TTC549 (cell line): ENCODE measurements around the gene ZNF343.
"Not testable (repeated sequence)": the region's sequence is repeated elsewhere in the genome, so short reads cannot be mapped to it uniquely, and the experiment has no call there.

Experiments used
- FAIRE-seq: peaks from 2 replicates; lab custom pipeline; 2012; peaks lifted over from hg19 to GRCh38; lab: Jason Lieb, UNC

ZNF343 gene

DNA sequence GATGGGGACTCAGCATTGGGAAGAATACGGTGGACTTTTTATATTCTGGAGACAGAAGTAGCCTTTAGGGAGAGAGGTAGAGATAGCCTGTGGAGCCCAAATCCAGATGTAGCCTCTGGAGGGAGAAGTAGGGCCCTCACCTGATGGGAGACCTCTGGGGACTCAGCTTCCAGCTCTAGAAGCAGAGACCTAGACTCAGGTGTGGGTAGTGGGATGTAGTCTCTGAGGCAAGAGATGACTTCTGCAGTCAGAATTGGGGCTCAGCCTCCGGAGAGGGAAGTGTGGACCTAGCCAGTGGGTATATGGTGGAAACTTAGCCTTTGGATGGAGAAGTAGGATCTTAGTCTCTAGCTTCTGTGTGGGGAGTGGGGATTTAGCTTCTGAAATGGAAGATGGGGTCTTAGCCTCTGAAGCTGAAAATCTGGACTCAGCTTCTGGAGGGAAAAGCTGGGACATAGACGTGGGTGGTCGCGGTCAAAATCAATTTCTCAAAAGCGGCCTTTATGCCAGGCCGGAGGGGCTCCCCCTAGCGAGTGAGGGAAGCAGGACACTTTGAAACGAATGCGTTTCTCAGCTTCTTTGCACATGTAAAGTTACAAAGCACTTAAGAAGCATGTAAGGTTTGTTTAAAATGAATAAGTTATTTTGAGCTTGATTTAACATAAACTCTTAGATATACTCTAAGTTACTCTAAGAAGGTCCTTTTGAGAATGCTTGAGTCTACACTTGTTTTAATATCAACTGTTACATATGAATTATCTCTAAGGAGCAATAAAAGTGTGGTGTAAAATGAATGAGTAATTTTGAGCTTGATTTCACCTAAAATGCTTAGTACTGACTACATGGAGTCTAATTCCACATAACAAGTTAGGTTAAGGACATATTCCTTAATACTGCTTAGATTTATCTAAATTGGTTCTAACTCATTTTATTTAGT is 12.9 kb upstream of the ZNF343 start:
- no peak for FAIRE-seq

DNA sequence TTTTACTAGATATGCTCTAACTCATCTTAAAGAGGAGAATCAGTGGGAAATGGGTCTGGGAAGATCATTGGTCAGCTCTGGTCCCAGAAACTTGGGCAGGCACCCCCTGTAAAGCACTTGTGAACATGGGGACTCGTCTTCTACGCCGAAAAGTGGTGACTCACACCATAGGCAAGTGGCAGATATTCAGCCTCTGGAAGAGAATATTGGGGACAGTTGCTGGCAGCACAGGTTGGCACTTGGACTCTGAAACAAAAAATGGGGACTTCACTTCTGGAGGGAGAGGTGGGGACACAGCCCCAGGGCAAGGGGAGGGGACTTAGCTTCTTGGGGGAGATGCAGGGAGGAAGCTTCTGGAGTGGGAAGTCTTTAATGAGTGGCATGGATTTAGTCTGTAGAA is 11.9 kb upstream of the ZNF343 start:
- FAIRE-seq: no peak

DNA sequence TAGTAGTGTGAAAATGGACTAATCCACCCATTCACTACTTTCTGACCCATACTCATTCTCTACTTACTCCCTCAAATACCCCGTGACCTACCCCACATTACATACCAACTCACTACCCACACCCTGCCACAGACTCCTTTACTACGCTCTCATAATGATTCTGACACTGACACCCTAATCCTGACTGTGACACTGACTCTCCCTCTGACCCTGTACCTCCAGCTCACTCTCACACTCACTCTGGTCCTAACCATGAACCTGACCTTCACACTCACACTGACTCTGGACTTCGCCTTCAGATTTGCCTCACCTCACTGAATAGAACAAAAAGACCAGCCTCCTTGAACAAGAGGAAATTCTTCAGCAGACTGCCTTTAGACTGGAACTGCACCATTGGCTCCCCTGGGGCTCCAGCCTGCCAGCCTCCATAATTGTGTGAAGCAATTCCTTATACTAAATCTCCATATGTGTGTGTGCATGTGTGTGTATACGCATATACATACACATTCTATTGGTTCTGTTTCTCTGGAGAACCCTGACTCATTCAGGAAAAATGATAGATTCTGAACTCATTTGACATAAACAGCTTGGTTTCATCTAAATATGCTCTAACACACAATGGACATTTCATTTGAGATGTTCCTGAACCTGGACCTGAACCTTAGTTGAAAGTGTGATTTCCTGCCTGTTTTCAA is 10.5 kb upstream of the ZNF343 start:
- FAIRE-seq: no peak

- no peak for FAIRE-seq
Observed at GRCh38 chr20:2518558-2518957, 9.8 kb upstream of the ZNF343 start.

DNA sequence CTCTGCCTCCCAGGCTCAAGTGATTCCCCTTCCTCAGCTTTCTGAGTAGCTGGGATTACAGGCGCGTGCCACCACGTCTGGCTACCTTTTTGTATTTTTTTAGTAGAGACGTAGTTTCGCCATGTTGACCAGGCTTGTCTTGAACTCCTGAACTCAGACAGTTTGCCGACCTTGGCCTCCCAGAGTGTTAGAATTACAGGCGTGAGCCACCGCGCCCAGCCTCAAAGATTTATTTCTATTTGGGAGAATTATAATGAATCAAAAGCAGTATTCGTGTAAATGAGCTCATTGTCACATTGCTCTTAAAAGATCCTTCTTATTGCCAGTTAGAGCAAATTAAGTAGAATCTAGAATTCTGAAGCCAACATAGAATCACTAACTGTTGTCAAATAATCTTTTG is 9.4 kb upstream of the ZNF343 start:
- no peak for FAIRE-seq

DNA sequence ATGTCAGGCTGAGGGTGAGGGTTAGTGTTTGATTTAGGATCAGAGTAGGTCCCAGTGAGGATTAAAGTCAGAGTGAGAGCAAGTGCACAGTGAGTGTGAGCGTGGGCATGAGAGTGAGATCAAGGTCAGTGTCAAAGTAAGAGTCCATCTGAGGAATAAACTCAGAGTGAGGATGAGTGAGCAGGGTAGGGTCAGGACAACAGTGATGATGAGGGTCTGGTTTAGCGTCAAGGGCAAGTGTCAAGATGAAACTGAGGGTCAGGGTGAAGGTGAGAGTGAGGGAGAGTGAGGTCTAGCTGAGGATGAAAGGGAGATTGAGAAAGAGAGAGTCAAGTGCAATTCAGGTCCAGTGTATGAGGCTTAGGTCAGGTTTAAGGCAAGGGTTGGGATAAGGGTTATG is 7.7 kb upstream of the ZNF343 start:
- no peak for FAIRE-seq

GRCh38 chr20:2515203-2515602 is 6.5 kb upstream of the ZNF343 start:
- FAIRE-seq: no peak

DNA sequence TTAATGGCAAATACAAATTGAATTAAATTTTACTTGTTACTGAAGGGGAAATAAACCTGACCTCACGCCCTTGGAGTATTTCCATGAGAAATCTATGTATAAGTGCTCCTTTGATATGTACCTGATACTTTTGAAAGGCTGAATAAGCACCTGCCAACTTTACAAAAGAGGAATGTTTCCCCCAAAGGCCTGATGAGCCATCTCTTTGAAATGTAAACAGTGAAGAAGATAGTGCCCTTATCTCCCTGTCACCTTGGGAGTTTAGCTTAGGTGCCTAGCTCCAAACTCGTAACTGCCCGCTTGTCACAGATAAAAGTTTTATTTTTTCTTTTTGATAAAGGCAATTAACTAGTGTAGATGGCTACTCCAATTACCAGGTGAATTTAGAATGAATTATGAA is 1.1 kb upstream of the ZNF343 start:
- no peak for FAIRE-seq

DNA sequence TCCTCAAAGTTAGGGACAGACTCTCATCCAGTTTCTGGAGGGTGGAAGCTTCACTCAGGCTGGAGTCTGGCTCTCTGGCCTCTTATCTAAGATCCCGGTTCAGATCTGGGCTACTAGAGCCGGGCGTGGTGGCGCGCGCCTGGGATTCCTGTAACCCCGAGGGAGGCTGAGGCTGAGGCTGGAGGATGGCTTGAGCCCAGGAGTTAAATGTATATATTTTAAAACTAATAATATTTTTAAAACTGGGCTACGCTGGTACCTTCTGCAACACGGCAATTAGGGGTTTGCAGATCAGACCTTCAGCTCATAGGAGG is 710 bp upstream of the ZNF343 start:
- FAIRE-seq: no peak

DNA sequence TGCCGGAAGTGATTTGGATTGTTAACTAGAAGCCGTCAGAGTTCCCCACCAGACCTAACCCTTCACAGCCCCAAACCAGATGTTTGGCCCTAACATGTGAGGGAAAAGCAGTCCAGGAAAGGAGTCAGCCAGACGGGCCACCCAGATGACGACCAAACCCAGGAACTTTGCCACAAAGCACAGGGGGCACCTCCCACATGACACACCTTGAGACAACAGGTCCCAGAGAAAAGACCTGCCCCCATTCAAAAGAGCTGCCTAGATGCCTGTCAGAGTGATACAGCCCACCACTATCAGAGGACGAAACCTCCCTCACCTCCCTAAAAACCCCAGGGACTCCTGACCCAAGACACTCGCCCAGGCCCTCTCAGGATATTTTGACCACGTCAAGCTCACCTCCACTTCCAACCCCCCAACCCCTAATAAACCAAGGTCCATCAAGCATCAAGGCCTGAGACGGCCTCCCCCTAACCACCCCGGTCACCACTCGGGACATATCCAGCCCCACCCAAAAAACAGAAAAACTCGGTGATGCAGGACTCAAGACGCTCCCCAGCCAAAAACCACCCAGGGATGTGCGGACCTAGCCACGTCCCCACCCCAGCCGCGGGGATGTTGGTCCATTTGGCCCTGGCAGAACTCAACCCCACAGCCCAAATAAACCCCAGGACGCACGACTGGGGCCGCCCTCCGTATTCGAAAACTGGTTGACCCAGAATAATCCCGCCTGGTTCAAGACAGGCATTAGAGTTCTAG is 662 bp downstream of the ZNF343 start:
- FAIRE-seq: no peak

DNA sequence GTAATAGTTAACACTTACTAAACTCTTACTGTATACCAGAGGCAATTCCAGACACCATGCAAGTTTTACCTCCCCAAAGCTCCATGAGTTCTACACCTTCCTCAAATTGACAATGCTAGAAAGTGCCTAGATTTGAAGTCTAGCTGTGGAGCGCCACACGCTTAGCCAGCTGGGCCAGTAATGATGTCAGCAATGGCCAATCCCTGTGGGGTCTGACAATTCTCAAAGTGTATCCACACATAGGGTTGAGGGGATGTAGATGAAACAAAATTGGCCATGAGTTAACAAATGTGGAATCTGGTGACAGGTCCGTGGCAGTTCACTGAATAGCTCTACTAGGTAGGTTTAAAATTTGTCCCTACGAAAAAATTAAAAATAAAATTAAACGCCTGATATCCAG is 1.3 kb downstream of the ZNF343 start:
- no peak for FAIRE-seq

DNA sequence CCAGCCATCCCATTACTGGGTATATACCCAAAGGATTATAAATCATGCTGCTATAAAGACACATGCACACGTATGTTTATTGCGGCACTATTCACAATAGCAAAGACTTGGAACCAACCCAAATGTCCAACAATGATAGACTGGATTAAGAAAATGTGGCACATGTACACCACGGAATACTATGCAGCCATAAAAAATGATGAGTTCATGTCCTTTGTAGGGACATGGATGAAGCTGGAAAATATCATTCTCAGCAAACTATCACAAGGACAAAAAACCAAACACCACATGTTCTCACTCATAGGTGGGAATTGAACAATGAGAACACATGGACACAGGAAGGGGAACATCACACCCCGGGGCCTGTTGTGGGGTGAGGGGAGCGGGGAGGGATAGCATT is 2.3 kb downstream of the ZNF343 start:
- not testable (repeated sequence) for FAIRE-seq

GRCh38 chr20:2504803-2505202 is 3.9 kb downstream of the ZNF343 start:
- not testable (repeated sequence) for FAIRE-seq

GRCh38 chr20:2502808-2503384 is 5.8 kb downstream of the ZNF343 start:
- not testable (repeated sequence) for FAIRE-seq

DNA sequence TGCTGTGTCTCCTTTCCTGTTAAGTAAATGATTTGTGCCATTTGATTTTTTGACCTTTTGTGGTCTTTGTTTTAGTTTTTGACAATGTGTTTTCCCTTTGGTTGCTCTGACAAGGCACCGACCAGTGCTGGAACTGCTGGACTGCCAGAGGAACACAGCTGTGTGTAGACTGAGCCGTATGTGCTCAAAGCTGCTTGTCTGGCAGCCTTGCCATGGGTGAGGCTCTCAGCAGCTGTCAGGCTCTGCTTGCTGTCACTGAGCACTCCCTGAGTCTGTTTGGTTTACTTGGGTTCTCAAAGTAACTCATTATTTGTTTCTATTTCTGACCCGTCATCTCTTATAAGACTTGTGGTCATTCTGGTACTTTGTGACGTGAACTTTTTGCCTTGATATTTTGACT is 23.1 kb downstream of the ZNF343 start:
- FAIRE-seq: no peak

- FAIRE-seq: no peak
Observed at GRCh38 chr20:2485080-2485479, 23.6 kb downstream of the ZNF343 start.

DNA sequence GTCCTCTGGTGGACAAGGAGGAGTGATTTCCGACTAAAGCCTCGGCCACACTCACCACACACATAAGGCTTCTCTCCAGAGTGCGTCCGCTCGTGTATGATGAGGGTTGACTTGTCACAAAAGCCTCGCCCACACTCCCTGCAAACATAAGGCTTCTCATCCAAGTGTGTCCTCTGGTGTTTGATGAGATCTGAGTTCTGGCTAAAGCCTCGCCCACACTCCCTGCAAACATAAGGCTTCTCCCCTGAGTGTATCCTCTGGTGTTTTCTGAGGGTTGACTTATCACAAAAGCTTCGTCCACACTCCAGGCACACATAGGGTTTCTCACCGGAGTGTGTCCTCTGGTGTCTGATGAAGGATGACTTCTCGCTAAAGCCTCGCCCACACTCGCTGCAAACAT is 25.2 kb downstream of the ZNF343 start:
- no peak for FAIRE-seq

GRCh38 chr20:2480381-2480780 is 28.3 kb downstream of the ZNF343 start:
- FAIRE-seq: no peak

GRCh38 chr20:2476742-2477615 is 31.7 kb downstream of the ZNF343 start:
- no peak for FAIRE-seq

DNA sequence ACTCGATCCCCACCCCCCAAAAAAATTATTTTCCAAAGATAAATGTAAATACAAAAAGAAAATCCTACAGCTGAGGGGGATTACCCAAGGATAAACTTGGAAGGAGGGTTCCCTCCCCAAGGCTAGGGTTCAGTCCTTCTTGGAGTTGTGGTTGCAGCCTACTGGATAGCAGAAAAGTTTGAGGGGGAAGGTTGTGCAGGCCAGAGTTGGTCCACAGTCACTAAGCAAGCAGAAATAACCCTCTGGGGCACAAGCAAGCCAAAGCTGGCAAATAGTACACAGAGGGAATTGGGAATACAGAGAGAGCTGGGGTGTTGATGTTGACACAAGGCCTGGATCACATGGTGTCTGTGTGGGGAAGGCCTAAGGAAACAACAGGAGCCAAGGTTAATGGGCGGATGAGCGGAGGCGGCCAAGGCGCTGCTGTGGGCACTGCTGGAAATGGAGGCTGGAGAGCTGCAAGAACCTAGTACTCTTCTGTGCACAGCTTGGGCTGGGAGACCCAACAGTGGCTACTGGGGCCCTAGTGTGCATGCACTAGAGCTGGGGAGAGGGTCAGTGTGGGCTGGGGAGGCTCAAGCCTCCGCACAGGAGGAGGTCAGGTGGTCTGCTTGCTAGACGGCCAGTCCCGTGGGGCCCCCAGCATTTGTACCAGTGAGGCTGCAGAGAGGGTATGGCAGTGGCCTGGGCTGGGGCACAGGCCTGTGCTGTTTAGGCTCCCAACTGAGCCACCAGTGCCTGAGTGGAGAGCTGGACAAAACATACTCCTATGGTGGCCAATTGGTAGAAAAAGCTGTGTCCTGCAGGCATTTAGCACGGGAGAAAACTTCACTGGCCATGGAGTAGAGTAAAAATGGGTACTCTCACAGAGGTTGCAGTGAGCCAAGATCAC is 32.6 kb downstream of the ZNF343 start:
- no peak for FAIRE-seq

DNA sequence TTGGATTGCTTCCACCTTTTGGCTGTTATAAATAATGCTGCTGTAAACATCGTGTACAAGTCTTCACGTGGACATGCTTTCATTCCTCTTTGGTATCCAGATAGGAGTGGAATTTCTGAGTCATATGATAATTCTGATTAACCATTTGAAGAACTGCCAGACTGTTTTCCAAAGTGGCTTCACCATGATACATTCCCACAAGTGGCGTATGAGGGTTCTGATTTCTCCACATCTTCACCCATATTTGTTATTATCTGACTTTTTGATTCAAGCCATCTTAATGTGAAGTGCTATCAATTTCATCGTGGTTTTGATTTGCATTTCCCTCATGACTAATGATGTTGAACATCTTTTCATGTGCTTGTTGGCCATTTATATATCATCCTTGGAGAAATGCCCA is 35.2 kb downstream of the ZNF343 start:
- FAIRE-seq: no peak
